ENCODE results near the gene CCDC30. TPM values are rescaled to one million over a fixed set of nuclear protein-coding genes. Genes with fewer than 3 reads are reported as not detected.

The CCDC30 gene
- total and polyA plus RNA-seq, 12 donors, result 0.38 to 3.2 (median 1.3) TPM

GRCh38 chr1:42576935-42577334 lies 113.8 kb downstream of the CCDC30 start:
- 59 to 62% methylated on average over 1 of the region's 1 CpG for WGBS, 2 donors
- DNase-seq, result no peak
- Histone ChIP-seq H3K9me3 (no peaks in the 10 kb centered on the region), H3K4me1 (no peaks in the 10 kb centered on the region), H3K36me3 (no peaks in the 10 kb centered on the region), H3K27me3 (no peaks in the 10 kb centered on the region), H3K4me3 (no peak overlapping the region), H3K27ac (no peak overlapping the region)
- TF ChIP-seq CTCF (IDR thresholded peaks at IDR 0.05), result no peak
- intact Hi-C loops (cut with DNase I), result loop anchor here in 9 of 10 donors (1.0 to 10.0 kb wide), 7 partner anchors 169 to 500 kb away; no protein-coding TSS in a partner anchor
- no peak for ATAC-seq

- no peaks in the 10 kb centered on the region for H3K4me1 ChIP-seq
- no peak for ATAC-seq
- H3K27me3 ChIP-seq, result no peaks in the 10 kb centered on the region
- no peak overlapping the region for H3K4me3 ChIP-seq
- DNase-seq, result no peak
- peaks cover 0 to 20% (median 0%) of the 10 kb centered on the region in 11 donors for H3K9me3 ChIP-seq
- intact Hi-C loops (cut with DNase I), result loop anchor here in 2 of 10 donors (5.0 to 10.0 kb wide), 3 partner anchors 161 to 489 kb away; no protein-coding TSS in a partner anchor
- no peak for TF ChIP-seq CTCF (IDR thresholded peaks at IDR 0.05)
- peaks cover 0 to 18% (median 0%) of the 10 kb centered on the region in 9 donors for H3K36me3 ChIP-seq
- H3K27ac ChIP-seq, result no peak overlapping the region
- 87 to 91% methylated on average over 3 of the region's 3 CpGs for WGBS, 2 donors
Measured at GRCh38 chr1:42586016-42586415, 122.9 kb downstream of the CCDC30 start.

GRCh38 chr1:42587753-42588152 lies 124.7 kb downstream of the CCDC30 start:
- DNase-seq, result no peak
- no peak for ATAC-seq
- H3K36me3 ChIP-seq, result peaks cover 0 to 19% (median 0%) of the 10 kb centered on the region in 9 donors
- H3K4me3 ChIP-seq, result no peak overlapping the region
- H3K27ac ChIP-seq, result no peak overlapping the region
- intact Hi-C loops (cut with DNase I), result loop anchor here in 2 of 10 donors (5.0 to 10.0 kb wide), 3 partner anchors 160 to 487 kb away; no protein-coding TSS in a partner anchor
- H3K27me3 ChIP-seq, result no peaks in the 10 kb centered on the region
- H3K4me1 ChIP-seq, result no peaks in the 10 kb centered on the region
- H3K9me3 ChIP-seq, result peaks cover 0 to 20% (median 0%) of the 10 kb centered on the region in 11 donors
- WGBS, 2 donors, result 97 to 100% methylated on average over 2 of the region's 2 CpGs
- no peak for TF ChIP-seq CTCF (IDR thresholded peaks at IDR 0.05)

GRCh38 chr1:42592811-42593210 lies 129.7 kb downstream of the CCDC30 start:
- ATAC-seq (no peak), DNase-seq (no peak)
- no peak for TF ChIP-seq CTCF (IDR thresholded peaks at IDR 0.05)
- no peak overlapping the region for H3K27ac ChIP-seq
- H3K9me3 ChIP-seq, result peaks cover 0 to 10% (median 0%) of the 10 kb centered on the region in 11 donors
- peaks cover 0 to 19% (median 0%) of the 10 kb centered on the region in 9 donors for H3K36me3 ChIP-seq
- 91 to 96% methylated on average over 3 of the region's 3 CpGs for WGBS, 2 donors
- intact Hi-C loops (cut with DNase I), result no loop called here
- no peak overlapping the region for H3K4me3 ChIP-seq
- H3K27me3 ChIP-seq, result no peaks in the 10 kb centered on the region
- H3K4me1 ChIP-seq, result no peaks in the 10 kb centered on the region

Data from heart right ventricle (tissue), 16 donors.